Stimulated activated CD8-positive, alpha-beta memory T cell treated with anti-CD3 and anti-CD28 coated beads, Interleukin-15, amount 100 ng/mL, for 48 hours (primary cell): ENCODE data around the gene DGKE.

Source experiments
- DNase-seq, 2 donors: peaks; one replicate each; pipeline ENCODE4 v3.0.0-alpha.2; 2020; ENCODE audit warnings: low read depth in 2 of 2

The DGKE gene

DNA sequence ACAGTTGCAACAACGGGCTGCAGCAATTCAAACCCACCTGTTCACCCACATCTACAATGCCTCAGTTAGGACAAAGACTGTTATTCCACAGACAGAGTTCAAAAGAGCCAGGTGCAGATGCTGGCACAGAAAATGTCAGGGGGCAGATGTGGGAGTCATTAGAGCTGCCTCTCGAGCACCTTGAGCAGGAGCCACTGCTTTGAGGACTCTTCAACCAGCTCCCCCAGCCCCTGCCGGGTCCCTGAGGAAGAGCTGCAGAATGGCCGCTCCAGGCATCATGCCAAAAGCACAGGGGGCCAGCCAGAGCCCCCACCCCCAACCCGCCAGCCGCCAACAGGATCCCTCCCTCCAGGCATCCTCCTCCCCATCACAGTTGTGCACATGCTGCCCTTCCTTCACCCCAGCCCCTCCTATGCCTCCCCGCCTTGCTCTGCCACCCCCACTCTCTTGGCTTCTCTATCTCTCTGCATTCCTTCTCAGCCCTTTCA lies 21.0 kb upstream of the DGKE start:
- no peak for DNase-seq

DNA sequence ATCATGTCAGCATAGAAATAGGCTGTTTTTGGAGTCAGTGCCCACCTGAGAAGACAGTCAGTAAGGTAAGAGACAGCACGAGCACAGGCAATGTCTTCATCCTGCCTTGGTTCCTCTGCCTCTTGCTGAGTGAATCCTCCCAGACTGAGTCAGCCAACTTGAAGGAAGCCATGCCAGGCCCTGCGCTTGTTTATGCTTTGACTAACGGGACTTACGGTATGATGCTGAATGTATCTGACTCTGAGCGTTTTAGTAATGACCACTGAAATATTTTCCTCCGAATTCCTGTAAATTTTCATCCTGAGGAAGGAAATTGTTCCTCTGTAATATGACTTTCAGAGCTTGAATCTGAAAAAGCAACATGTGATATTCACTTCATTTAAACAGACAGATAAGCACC lies 18.2 kb upstream of the DGKE start:
- no peak for DNase-seq

DNA sequence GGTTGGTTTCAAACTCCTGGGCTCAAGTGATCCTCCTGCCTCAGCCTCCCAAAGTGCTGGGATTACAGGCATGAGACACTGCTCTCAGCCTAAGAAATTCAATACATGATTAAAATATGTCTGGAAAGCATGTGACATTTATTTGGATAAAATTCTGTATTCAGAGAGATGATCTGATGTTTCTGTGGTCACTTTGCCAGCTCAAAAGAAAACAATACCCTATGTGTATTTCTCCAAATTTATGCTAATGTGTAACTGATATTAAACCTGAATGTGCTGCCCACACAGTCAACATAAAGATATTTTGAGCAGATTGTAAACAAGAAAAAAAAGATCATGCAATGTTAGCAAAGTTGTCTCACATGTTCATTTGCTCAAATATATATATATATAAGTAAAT lies 16.9 kb upstream of the DGKE start:
- no peak for DNase-seq

DNA sequence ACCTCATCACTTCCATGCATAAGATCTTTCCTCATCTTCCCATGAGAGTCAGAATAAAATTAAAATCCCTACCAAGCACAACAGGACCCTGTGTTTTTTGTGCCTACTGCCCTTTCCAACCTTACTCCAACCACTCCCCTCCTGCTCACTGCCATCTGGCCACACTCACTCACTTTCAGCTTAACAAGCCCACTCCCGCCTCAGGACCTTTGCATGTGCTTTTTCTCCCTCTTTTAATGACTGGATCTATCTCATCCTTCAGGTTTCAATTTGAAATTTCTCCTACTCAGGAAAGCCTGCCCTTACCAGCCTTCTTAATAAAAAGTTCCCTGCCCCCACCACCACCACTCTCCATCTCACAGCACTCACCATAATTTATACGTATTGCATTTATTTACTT lies 14.9 kb upstream of the DGKE start:
- DNase-seq, result no peak

DNA sequence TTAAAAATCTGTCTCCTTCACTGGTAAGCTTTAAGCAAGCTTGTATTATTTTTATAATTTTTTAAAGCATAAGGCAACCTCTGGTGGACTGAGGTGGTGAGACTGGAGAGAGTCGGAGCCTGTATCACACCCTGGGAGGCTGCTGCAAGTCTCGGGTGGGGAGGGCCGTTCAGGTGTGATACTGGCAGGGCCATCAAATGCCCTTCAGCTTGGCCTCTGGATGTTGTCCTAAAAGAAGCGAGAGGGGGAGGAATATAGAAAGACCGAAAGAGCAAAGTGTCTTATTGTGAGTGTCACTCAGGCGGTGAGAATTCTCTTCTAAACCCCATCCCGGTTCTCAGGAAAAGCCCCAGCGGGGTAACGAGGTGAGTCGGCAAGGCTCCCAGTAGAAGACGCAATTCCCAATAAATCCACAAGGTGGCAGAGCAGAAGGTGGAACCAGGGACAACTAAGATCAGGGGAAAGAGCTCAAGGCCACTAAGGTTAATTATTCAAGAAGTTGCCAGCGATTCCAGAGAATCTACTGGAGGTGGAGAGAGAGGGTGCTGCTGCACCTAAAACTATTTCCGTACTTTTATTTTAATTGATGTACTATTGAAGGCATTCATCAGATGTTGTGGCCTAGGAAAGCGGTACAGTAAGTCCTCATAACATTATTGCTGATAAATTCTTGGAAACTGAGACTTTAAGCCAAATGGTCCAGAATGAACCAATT lies 14.4 kb upstream of the DGKE start:
- DNase-seq, result peak; percentile 47 to 54

DNA sequence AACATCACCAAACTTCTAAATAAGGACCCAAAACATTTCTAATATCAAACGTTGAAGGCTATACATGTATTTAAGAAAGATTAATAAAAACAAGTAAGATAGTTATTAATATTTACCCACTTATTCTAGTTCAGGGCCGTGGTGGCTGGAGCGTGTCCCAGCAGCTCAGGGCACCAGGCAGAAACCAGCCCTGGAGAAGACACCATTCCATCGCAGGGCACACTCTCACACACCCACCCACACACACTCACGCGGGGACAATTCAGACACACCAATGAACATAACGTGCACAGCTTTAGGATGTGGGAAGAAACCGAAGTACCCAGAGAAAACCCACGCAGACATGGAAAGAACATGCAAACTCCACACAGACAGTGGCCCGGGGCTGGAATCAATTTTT lies 13.7 kb upstream of the DGKE start:
- DNase-seq, result no peak

DNA sequence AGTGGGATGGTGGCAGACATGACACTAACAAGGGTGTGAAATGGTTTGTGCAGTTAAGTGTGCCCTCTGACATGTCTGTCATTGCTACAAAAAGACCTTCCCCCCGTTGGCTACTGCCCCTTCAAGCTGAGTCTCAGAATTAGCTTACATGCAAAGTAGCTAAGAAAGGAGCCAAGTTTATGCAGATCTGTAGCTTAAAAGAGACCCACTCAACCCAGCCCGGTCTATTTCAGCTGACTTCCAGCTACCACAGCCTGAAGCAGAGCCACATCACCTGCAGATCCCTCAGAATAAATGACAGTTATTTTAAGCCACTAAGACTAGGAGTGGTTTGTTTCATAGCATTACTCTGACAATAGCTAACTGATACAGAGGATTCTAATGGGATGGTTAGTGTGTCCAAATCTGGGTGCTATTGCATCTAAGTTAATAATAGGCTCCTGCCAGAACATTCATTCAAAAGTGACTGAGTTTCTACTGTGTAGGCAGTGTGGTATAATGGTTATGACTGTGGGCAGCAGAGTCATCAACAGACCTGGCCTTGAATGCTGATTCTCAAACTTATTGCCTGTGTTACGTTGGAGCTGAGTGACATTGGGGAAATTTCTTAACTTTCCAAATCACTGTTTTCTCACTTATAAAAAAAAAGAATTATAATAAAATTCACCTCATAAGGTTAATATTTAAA lies 12.0 kb upstream of the DGKE start:
- DNase-seq, result no peak

DNA sequence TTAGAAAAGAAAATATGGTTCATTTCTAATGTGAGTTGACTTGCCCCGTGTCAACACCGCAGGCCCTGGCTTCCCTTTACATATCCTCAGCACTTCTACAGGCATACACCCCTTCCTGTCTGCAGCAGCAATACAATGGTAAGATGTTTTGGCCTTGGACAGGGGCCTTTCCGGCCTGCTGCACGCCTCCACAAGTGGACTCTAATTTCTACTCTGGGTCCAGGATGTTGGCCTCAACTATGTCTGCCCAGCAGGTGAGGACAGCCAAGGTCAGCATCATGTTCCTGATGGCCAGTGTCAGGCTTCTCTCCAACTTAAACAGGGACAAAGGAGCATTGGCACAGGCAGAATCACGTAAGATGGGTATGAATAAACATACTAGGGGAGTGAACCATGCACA lies 11.2 kb upstream of the DGKE start:
- DNase-seq, result no peak

DNA sequence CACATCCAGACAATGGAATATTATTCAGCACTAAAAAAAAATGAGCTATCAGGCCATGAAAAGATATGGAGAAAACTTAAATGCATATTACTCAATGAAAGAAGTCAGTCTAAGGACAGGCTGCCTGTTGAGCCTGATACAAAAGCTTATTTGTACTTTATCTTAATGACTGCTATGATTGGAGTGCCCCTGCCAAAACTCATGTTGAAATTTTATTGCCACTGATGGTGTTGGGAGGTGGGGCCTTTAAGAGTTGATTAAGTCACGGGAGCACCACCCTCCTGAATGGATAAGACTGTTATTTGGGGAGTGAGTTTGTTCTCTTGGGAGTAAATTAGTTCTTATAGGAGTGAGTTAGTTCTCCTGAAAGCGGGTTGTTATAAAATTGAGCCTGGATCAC lies 10.1 kb upstream of the DGKE start:
- DNase-seq, result no peak

DNA sequence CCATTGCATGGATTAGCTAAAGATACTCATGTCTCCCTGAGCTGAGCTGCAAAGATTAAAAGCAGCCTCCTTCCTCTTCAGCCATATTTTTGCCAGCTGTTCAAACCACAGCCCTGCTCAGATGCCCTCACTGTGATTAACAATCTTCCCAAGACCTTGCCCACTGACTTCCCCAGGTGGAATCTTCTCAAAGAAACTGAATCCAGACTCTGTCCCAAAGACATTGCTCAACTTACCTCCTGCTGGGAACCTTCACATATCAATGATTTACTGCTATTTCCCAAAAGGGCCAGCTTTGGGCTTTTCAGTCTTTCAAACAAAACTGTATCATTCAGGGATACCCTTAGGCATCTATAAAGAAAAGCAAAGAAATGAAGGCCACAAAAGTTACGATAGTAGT lies 9.4 kb upstream of the DGKE start:
- DNase-seq, result no peak

DNA sequence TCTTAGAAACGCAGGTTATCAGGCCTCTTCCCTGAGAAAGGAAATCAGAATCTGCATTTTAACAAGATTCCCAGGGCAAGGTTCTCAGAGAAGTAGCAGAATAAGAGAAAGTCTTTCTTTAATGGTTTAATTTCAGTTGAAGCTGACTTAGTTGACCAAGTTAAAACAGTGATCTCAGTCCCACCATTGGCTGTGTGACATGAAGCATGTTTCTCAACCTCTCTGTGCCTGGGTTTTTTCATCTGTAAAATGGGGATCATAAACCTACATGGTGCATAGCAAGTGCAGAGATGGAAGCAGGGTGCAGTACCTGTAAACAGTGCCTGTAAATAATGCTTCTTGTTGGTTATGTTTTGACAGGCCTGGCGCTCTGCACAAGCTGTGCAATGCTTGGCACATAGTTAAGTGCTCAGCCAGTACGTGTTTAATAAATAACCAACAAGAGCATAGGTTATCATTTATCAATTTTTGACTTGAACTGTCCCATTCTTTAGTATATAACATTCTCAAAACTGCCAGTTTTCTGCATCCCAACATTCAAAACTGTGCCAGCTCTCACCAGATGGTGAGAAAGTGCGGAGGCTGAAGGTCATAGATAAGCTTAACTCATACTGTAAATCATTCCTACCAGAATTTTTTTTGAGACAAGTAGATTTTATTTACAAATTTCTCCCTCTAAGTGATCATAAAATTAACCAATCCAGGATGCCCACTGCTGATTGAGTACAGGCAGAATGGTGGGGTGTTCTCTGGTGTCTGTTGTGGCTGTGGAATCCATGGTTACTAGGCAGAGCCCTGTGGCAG lies 7.1 kb upstream of the DGKE start:
- DNase-seq, result no peak

DNA sequence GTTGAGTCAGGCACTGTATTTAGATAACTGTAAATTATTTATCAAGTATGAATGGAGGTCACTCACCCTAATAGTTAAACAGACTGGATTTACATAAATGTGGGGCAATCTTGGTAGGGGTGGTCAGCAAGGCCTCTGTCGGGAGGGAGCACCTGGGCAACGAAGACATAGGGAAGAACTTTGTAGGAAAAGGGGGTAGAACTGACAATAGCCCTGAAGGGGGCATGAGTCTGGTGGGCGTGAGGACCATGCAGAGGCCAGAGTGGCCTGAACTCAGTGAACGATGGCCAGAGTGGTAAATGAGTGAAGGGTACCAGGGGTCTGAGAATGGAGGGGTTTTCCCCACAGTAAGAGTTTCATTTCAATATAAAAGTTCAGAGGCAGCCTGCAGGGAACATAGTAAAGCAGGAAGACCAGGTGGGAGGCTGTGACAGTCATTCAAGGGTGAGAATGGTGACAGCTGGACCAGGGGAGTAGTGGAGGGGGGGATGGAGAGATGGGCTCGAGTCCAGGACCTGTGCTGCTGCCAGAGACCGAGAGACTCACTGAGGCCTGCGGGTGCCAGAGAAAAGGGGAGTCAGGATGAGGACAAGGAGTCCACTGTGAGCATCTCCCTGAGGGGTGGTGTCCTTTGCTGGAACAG lies 3.1 kb upstream of the DGKE start:
- no peak for DNase-seq

DNA sequence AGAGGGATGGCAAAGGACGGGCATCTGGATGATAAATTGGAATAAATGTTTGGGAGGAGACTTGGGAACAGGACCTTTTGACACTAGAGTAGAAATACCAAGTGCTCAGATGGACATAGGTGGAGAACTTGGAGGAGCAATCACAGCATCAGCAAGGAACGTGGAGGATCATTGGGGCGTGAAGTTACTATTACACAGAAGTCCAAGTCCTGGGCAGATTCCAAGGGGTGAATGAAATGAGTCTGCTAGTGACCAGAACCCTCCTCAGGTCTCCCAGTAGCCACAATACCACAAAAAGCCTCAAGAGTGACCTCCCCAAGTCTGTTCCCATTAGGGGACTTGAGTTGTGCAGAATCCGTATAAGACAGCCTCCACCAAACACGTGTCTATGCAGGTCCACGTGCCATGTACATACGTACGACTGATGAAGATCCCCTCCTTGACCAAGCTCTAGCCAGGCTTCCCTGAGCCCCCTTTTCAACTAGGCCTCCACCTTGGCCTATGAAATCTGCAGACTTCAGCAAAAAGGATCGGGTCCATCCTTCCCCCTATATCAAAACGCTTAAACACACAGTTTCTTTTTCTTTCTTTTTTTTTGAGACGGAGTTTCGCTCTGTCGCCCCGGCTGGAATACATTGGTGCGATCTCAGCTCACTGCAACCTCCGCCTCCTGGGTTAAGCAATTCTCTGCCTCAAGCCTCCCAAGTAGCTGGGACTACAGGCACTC lies 2.4 kb upstream of the DGKE start:
- no peak for DNase-seq

DNA sequence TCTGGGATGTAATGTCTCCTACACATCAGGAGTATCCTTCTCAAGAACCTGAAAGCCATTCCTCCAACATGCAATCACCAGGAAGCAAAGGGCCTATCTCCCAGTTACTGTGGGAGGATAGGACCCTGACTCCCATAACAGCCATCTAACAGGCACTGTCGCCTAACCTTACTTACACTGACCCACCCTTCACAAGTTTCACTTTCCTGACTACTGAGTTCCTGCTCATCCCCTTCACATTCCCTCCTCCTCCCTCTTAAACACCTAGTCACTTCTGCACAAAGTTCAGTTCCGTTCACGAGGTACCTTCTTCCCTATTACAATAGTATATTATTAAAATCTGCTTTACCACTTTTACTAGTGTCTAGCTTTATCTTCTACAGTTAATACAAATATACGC lies 1.5 kb upstream of the DGKE start:
- no peak for DNase-seq

DNA sequence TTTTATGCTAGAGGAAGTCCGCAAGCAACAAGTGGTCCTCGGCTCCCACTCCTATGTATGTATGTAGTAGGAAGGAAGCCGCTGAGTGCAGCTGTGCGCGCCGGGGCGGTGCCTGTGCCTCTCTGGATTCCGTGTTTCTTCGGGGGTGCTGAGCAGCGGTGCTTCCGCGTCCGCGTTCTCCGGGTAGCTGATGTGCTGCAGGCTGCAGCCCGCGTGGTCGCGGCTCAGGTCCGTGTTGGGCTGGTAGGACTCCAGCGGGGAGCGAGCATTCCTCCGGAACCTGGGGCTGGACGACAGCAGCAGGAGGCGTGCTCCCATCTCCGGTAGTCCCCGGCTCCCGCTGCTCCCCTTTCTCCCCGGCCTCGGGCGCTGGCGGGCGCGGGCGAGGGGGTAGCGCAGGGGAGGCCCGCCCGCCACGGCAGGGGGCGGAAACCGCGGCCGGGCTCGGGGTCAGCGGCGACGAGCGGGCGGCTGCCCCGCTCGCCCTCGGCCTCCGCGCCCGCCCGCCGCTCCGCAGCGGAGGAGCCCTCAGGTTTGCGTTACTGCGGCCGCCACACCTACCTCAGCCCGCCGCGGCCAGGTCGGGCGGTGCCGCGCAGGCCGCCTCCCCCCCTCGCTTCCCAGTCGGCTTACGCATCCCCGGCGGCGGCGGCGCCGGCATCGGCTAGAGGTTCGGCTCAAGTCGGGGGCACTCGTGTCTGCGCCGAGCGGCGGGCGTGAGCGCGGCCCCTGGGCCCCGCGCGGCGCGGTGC lies 718 bp upstream of the DGKE start:
- peak; percentile 47 to 57 for DNase-seq

DNA sequence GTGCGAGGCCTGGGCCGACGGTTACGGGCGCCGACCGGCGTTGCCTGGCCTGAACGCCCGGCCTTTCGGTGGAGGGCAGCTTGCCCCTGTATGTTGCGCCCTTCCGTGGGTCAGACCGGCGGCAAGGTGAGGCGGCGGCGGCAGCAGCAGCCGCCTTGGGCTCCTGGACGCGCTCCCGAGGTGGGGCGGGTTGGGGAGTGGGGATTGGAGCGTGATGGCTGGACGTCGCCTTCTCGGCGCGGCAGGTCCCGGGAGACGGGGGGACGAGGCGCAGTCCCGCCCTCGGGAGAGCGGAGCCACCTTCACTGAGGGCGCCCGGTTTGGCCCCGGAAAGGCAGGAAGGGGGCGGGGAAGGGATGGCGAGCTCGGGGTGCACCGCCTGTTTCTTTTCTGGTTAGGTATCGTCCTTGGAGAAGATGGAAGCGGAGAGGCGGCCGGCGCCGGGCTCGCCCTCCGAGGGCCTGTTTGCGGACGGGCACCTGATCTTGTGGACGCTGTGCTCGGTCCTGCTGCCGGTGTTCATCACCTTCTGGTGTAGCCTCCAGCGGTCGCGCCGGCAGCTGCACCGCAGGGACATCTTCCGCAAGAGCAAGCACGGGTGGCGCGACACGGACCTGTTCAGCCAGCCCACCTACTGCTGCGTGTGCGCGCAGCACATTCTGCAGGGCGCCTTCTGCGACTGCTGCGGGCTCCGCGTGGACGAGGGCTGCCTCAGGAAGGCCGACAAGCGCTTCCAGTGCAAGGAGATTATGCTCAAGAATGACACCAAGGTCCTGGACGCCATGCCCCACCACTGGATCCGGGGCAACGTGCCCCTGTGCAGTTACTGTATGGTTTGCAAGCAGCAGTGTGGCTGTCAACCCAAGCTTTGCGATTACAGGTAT lies 671 bp downstream of the DGKE start:
- peak; percentile 60 to 66 for DNase-seq

DNA sequence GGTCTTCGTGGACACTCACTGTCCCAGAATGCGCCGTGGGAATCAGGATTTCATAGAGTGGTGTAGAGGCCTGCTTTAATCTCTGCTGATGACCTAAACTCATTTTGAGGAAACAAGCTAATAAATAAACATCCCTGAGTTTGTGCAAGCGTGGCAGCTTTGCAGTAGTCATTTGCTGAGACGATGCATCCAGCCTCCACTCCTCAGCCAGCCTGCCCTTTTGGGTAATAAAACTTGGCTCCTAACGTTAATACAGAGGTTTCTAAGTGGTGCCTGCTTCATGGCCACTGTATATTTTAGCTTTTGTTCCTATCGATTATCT lies 1.3 kb downstream of the DGKE start:
- no peak for DNase-seq

DNA sequence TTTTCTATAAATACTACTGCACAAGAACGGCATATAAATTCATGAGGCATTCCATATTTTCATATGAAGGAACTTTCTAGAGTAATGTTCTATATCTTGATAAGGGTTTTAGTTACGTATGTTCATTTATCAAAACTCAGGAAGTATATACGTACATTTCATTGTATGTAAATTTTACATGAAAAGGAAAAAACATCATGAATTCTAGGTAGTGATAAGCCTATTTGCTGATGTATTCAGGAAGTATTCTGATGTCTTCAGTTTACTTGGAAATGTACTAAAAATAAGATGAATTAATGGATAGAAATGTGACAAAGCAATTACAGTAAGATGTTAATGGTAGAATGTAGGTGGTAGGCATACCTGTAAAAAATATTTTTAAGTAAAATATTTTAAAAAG lies 4.7 kb downstream of the DGKE start:
- no peak for DNase-seq

DNA sequence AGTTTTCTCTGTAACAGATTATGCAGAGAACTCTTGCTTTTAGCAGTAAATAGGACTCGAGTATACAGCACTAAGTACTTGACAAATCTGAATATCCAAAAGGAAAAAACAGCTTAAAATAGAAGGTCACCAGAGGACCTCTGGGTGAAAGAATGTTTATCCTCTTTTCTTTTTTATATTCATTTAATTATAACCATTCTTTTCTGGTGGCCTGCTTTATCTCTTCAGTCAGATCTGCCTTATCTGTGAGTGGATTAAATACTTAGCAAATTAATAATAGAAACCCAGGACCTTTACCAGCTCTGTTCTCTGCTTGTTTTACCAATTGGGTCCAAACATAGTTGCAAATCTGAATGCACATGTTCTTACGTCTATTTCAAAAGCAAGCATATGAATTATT lies 8.6 kb downstream of the DGKE start:
- DNase-seq, result no peak

DNA sequence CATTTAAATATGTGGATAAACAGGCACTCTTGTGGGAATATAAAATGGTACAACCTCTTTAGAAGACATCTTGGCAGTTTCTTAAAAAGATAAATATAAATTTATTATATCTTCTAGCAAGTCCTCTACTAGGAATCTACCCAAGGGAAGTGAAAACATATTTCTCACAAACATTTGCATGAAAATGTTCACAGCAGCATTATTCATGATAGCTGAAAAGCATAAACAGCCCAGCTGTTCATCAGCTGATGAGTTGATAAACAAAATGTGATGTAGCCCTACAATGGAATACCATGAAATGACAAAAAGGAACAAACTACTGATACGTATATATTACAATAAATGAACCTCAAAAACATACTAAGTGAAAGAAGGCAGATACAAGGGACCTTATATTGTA lies 12.0 kb downstream of the DGKE start:
- no peak for DNase-seq
